ENCODE measurements around the gene CHRDL2.

- no peak for TF ChIP-seq POLR2A (IDR thresholded peaks at IDR 0.05)
- TF ChIP-seq CTCF (IDR thresholded peaks at IDR 0.05) = no peak
Observed at GRCh38 chr11:74771139-74771538, 39.9 kb upstream of the CHRDL2 start.
